ENCODE measurements around the gene PP2D1.

Gene PP2D1

DNA sequence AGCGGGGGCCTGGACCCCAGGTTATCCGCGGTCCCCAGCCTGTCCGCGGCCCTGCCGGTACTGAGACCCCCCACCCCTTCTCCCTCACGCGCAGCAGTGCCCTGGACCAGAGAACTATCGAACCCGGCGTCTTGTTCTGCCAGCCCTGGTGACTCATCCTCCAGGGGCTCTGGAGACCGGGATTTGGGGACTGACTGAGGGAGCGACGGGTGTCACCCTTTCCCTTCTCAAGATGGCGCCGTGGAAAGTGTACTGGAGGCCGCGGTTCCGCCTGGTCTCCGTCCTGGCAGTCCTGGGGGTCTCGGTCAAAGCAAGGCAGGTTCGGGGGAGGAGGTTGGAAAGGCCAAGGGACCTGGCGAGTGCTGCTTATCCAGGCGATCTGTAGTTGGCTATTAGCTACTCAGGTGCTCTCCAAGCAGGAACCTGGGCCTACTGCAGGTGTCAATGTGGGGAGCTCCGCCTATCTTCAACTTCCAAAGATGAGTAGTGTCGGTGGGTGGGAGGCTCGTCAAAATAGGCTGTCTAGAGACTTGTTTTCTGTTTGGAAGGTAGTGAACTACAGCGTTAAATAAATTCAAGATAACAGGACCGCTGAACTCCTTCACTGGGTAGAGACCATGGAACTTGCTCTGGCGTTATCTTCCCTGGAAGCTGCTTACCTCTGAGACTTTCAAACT is 64.4 kb downstream of the PP2D1 start:
- TF ChIP-seq, protein P1, sequence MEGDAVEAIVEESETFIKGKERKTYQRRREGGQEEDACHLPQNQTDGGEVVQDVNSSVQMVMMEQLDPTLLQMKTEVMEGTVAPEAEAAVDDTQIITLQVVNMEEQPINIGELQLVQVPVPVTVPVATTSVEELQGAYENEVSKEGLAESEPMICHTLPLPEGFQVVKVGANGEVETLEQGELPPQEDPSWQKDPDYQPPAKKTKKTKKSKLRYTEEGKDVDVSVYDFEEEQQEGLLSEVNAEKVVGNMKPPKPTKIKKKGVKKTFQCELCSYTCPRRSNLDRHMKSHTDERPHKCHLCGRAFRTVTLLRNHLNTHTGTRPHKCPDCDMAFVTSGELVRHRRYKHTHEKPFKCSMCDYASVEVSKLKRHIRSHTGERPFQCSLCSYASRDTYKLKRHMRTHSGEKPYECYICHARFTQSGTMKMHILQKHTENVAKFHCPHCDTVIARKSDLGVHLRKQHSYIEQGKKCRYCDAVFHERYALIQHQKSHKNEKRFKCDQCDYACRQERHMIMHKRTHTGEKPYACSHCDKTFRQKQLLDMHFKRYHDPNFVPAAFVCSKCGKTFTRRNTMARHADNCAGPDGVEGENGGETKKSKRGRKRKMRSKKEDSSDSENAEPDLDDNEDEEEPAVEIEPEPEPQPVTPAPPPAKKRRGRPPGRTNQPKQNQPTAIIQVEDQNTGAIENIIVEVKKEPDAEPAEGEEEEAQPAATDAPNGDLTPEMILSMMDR (conservative IDR thresholded peaks at IDR 0.05; ENCODE audit: low read depth, low read length) = no peak
- peak; percentile 35 for DNase-seq (ENCODE audit: low read depth)
- H3K4me3 ChIP-seq (ENCODE audit: low read depth, low read length) = peak overlapping the region; percentile 97

GRCh38 chr3:19946832-19947548 is 65.1 kb downstream of the PP2D1 start, which contains the start of gene RAB5A:
TSS of gene RAB5A (plus strand) at chr3:19947097. CDS start at chr3:19950899, 3,802 bp downstream.
- DNase-seq (ENCODE audit: low read depth) = peak; percentile 99
- TF ChIP-seq, protein P1 (conservative IDR thresholded peaks at IDR 0.05; ENCODE audit: low read depth, low read length) = no peak
- H3K4me3 ChIP-seq (ENCODE audit: low read depth, low read length) = peak within 1 kb of the TSS; percentile 97

- peak overlapping the region; percentile 97 for H3K4me3 ChIP-seq (ENCODE audit: low read depth, low read length)
- TF ChIP-seq, protein P1 (conservative IDR thresholded peaks at IDR 0.05; ENCODE audit: low read depth, low read length) = no peak
- DNase-seq (ENCODE audit: low read depth) = no peak
These were observed 65.9 kb downstream of the PP2D1 start for GRCh38 chr3:19945969-19946831.

DNA sequence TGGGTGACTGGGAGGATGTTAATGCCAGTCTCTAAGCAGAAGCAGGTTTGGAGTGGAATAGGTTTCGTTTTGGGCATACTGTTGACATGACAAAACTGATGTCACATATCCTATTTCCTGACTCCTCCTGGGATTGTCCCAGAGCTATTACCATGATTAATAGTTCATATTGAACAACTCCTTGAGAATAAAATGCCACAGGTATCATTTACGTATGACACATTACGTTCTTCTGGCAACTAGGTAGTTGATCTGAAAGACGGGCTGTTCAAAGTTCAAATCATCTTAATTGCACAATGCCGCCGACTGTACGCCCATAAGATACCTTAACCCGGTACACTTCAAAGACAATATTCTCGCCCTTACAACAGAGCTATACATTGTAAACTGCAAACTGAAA is 66.5 kb downstream of the PP2D1 start:
- H3K4me3 ChIP-seq (ENCODE audit: low read depth, low read length) = no peak overlapping the region

GRCh38 chr3:19940643-19941042 is 71.4 kb downstream of the PP2D1 start:
- no peak for DNase-seq (ENCODE audit: low read depth)
- no peak overlapping the region for H3K4me3 ChIP-seq (ENCODE audit: low read depth, low read length)
- TF ChIP-seq, protein P1 (conservative IDR thresholded peaks at IDR 0.05; ENCODE audit: low read depth, low read length) = no peak

More for the DNA sequence above, 66.5 kb downstream of the PP2D1 start:
- no peak for DNase-seq (ENCODE audit: low read depth)
- TF ChIP-seq, protein P1 (conservative IDR thresholded peaks at IDR 0.05; ENCODE audit: low read depth, low read length) = no peak

DNA sequence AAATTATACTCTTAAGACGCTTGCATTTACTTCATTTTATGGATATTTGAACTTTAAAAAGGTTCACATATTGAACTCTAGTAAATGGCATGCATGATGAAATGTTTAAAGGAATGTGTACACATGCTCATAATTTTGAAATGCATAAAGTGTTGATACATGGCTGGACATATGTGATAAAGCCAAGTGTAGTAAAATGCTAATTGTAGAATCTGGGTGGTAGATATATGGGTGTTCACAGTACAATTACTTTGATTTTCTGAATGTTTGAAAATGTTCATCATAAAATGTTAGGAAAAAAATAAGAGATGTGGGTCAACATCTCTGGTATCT is 73.8 kb downstream of the PP2D1 start:
- TF ChIP-seq, protein P1 (conservative IDR thresholded peaks at IDR 0.05; ENCODE audit: low read depth, low read length) = no peak
- H3K4me3 ChIP-seq (ENCODE audit: low read depth, low read length) = no peak overlapping the region
- peak; percentile 15 for DNase-seq (ENCODE audit: low read depth)

All from choroid plexus epithelial cell (primary cell).